Endothelial cell of umbilical vein (primary cell): ENCODE data around the gene DIAPH1. TPM values are rescaled to one million over a fixed set of nuclear protein-coding genes. Genes with fewer than 3 reads are reported as not detected.
A peak's percentile ranks its signal among the peaks of the same experiment; 100 is the strongest.

Experiments used
- BruUV-seq: library from RNA; stranded (reverse); fragments of 400-500 nt; replicated peaks from 2 replicates; lab custom pipeline; 2021; lab: Mats Ljungman, UMichigan
- CTCF ChIA-PET: fragments of 300-600, 350-600 bp; sonication (Branson Sonifier 250); formaldehyde crosslinking; loops from one replicate; lab custom pipeline; 2021; ENCODE audit warnings: antibody characterized with exemption, inconsistent platforms; lab: Charles Lee
- POLR2A ChIA-PET: fragments of 300-600, 350-600 bp; sonication (Branson Sonifier 250); formaldehyde crosslinking; loops from one replicate; lab custom pipeline; 2021; ENCODE audit warnings: antibody characterized with exemption, inconsistent platforms; lab: Charles Lee
- DNase-seq: peaks from one replicate; pipeline ENCODE4 v3.0.0-alpha.2; 2011; ENCODE audit warnings: low read depth, low spot score
- FAIRE-seq: peaks from 2 replicates; lab custom pipeline; 2011; peaks lifted over from hg19 to GRCh38; lab: Jason Lieb, UNC
- H2AFZ ChIP-seq: 2 replicates; pipeline ENCODE4 v1.6.0; 2012; ENCODE audit warnings: low read depth, low read length, control low read depth, inconsistent platforms
- H3K27ac ChIP-seq: 2 replicates; pipeline ENCODE4 v1.5.1; 2011; ENCODE audit warnings: low read depth, mild to moderate bottlenecking, control low read depth, low read length, moderate library complexity; ENCODE audit not compliant: insufficient read depth
- H3K27me3 ChIP-seq, 2 experiments: 2 replicates each; pipeline versions ENCODE4 v1.6.0 to v1.6.1; 2011; ENCODE audit warnings: low read length in 2 of 2, mixed read lengths in 1 of 2; ENCODE audit not compliant: control insufficient read depth in 2 of 2, insufficient read depth in 2 of 2
- H3K36me3 ChIP-seq, 2 experiments: 2 replicates in 1 of 2; 3 replicates in 1 of 2; pipeline ENCODE4 v1.5.1; 2011; ENCODE audit warnings: low read length in 2 of 2, mild to moderate bottlenecking in 1 of 2, moderate library complexity in 1 of 2; ENCODE audit not compliant: control insufficient read depth in 2 of 2, insufficient read depth in 2 of 2; ENCODE audit errors: extremely low read depth in 1 of 2
- H3K4me1 ChIP-seq: 3 replicates; pipeline ENCODE4 v1.5.1; 2011; ENCODE audit warnings: mild to moderate bottlenecking, low read length; ENCODE audit not compliant: control insufficient read depth, insufficient read depth; ENCODE audit errors: extremely low read depth
- H3K4me2 ChIP-seq: 2 replicates; pipeline ENCODE4 v1.6.1; 2011; ENCODE audit warnings: low read length, control low read depth, mixed read lengths; ENCODE audit not compliant: insufficient read depth
- H3K4me3 ChIP-seq, 3 experiments: fragments of 200-600 bp in 1 of 3; sonication (generic), shearing (Covaris generic) in 1 of 3; replicated peaks in 1 of 3; 2 replicates each; pipeline ENCODE4 v1.5.1; 2011 to 2016; ENCODE audit warnings: control low read depth in 3 of 3, low read length in 3 of 3, mild to moderate bottlenecking in 2 of 3, inconsistent platforms in 1 of 3, low read depth in 1 of 3, moderate library complexity in 1 of 3; ENCODE audit not compliant: insufficient read depth in 1 of 3
- H3K79me2 ChIP-seq: 2 replicates; pipeline ENCODE4 v1.6.0; 2012; ENCODE audit warnings: low read length, inconsistent platforms; ENCODE audit not compliant: control insufficient read depth, insufficient read depth
- H3K9ac ChIP-seq: replicated peaks from 2 replicates; pipeline ENCODE3; 2011; ENCODE audit warnings: low read length, control low read depth; ENCODE audit not compliant: insufficient read depth; ENCODE audit errors: extremely low read depth
- H3K9me1 ChIP-seq: replicated peaks from 3 replicates; pipeline ENCODE4 v1.6.0; 2011; ENCODE audit warnings: mild to moderate bottlenecking, low read length; ENCODE audit not compliant: control insufficient read depth, insufficient read depth; ENCODE audit errors: extremely low read depth
- H3K9me3 ChIP-seq: replicated peaks from 2 replicates; pipeline ENCODE4 v1.5.1; 2012; ENCODE audit warnings: low read length, inconsistent platforms; ENCODE audit not compliant: control insufficient read depth, insufficient read depth
- H4K20me1 ChIP-seq: replicated peaks from 2 replicates; pipeline ENCODE3; 2011; ENCODE audit warnings: mild to moderate bottlenecking, low read length; ENCODE audit not compliant: control insufficient read depth, insufficient read depth; ENCODE audit errors: extremely low read depth
- CTCF ChIP-seq, 2 donors: IDR thresholded peaks; 1 replicate in 1 of 2; 2 replicates in 1 of 2; pipeline ENCODE4 v1.5.1; 2011; ENCODE audit warnings: low read length in 2 of 2, mild to moderate bottlenecking in 2 of 2, moderate library complexity in 2 of 2, control low read depth in 1 of 2, inconsistent platforms in 1 of 2, low read depth in 1 of 2; ENCODE audit not compliant: insufficient read depth in 1 of 2; ENCODE audit errors: extremely low read depth in 1 of 2
- EZH2 ChIP-seq: IDR thresholded peaks from 2 replicates; pipeline ENCODE4 v1.6.1; 2012; ENCODE audit warnings: borderline replicate concordance, low read depth, mild to moderate bottlenecking, moderate library complexity, low read length, inconsistent platforms; ENCODE audit not compliant: severe bottlenecking
- FOS ChIP-seq: IDR thresholded peaks from 2 replicates; pipeline ENCODE4 v1.6.1; 2011; ENCODE audit warnings: mild to moderate bottlenecking, low read length, moderate library complexity, borderline replicate concordance; ENCODE audit not compliant: insufficient read depth
- GATA2 ChIP-seq: IDR thresholded peaks from 2 replicates; pipeline ENCODE4 v1.7.0; 2011; ENCODE audit warnings: low read depth, mild to moderate bottlenecking, moderate library complexity, mixed read lengths, low read length; ENCODE audit not compliant: insufficient read length, insufficient read depth
- JUN ChIP-seq: IDR thresholded peaks from 2 replicates; pipeline ENCODE4 v1.6.1; 2011; ENCODE audit warnings: borderline replicate concordance, low read depth; ENCODE audit not compliant: insufficient read length, insufficient read depth
- MAX ChIP-seq: IDR thresholded peaks from 2 replicates; pipeline ENCODE4 v1.6.1; 2011; ENCODE audit not compliant: insufficient read depth, insufficient read length
- MYC ChIP-seq: IDR thresholded peaks from one replicate; pipeline ENCODE4 v1.6.1; 2011; ENCODE audit warnings: mild to moderate bottlenecking, low read depth, low read length
- POLR2A ChIP-seq: IDR thresholded peaks from 2 replicates; pipeline ENCODE4 v1.6.1; 2012; ENCODE audit warnings: low read depth, mild to moderate bottlenecking, control low read depth, low read length
- POLR2AphosphoS5 ChIP-seq: IDR thresholded peaks from 2 replicates; pipeline ENCODE4 v1.6.1; 2012; ENCODE audit warnings: low read depth, mild to moderate bottlenecking, control low read depth, low read length, moderate library complexity; ENCODE audit not compliant: insufficient read depth
- dilution Hi-C: fragments of 300-500 bp; cut with MboI; formaldehyde crosslinking; loops from one replicate; pipeline ENCODE4 v1.15.0; 2019; ENCODE audit warnings: low sequenced_read_pairs; ENCODE audit not compliant: extremely low pct_ligation_motif_present
- intact Hi-C: fragments of 100-400 bp; cut with micrococcal nuclease; formaldehyde crosslinking; loops from one replicate; pipeline ENCODE4 v1.10.0; 2022
- polyA plus RNA-seq, 4 experiments: library from polyadenylated mRNA; depleted of rRNA in 3 of 4; stranded (reverse) in 3 of 4; unstranded in 1 of 4; fragments of >200 nt; gene quantifications; 2 replicates each; pipeline versions ENCODE4 v1.2.1 to v1.2.3, GENCODE V29; 2011 to 2012; ENCODE audit warnings: missing spikeins in 1 of 4
- total RNA-seq: library from RNA; stranded (reverse); gene quantifications from 2 replicates; pipeline ENCODE4 v1.2.3, GENCODE V29; 2021

The DIAPH1 gene
- total and polyA plus RNA-seq, 2 donors (not counting 3 experiments of a cell fraction or from before 2014, with no cell fraction given), result 68.6 to 105 TPM

- TF ChIP-seq POLR2A (no peak), MAX (peak; percentile 67), JUN (no peak), POLR2AphosphoS5 (no peak), EZH2 (no peak), GATA2 (no peak), FOS (no peak), CTCF (IDR thresholded peaks at IDR 0.05; ENCODE audit: extremely low read depth in 1 of 2, insufficient read depth in 1 of 2, low read depth in 1 of 2, low read length in 2 of 2) (peak; percentile 8 to 28), MYC (no peak)
- H2AFZ ChIP-seq, result peak overlapping the region; percentile 93
- H3K4me2 ChIP-seq, result peak overlapping the region; percentile 85
- peak; percentile 77 for FAIRE-seq
- H3K4me1 ChIP-seq, result peaks cover 23% of the 10 kb centered on the region
- H3K9me1 ChIP-seq, result no peaks in the 10 kb centered on the region
- no peak overlapping the region for H3K9ac ChIP-seq
- peak overlapping the region; percentile 75 to 82 (median 77) for H3K4me3 ChIP-seq
- H3K36me3 ChIP-seq, result peaks cover 0 to 3% of the 10 kb centered on the region in 2 experiments
- BruUV-seq, result no TSS peak
- peaks cover 21% of the 10 kb centered on the region for H3K79me2 ChIP-seq
- H3K27me3 ChIP-seq, result no peaks in the 10 kb centered on the region
- intact Hi-C loops (loop anchor here (1.0 kb wide), 1 partner anchor 46 kb away; no protein-coding TSS in a partner anchor), dilution Hi-C loops (no loop called here)
- H3K27ac ChIP-seq, result no peak overlapping the region
- POLR2A ChIA-PET, result interaction anchor here (1.5 kb wide), 1 partner anchor 19 kb away, joined by 6 read pairs; the partner anchor contains the start of gene DIAPH1
- CTCF ChIA-PET, result interaction anchor here (1.2 to 14.7 kb wide), 6 partner anchors 8 to 46 kb away, joined by 3 to 163 read pairs (median 6); partner anchors contain the start of genes DIAPH1 and FCHSD1
- H3K9me3 ChIP-seq, result no peaks in the 10 kb centered on the region
- peak; percentile 63 for DNase-seq
- peaks cover 5% of the 10 kb centered on the region for H4K20me1 ChIP-seq
Measured at GRCh38 chr5:141637767-141638419, 19.1 kb upstream of the DIAPH1 start.
